Middle frontal gyrus (tissue), 1 donor: ENCODE measurements around the gene MRPS12.
"Not testable (repeated sequence)": the region's sequence is repeated elsewhere in the genome, so short reads cannot be mapped to it uniquely, and the experiment has no call there.

ENCODE experiments used
- DNase-seq: peaks from one replicate; pipeline ENCODE4 v3.0.0-alpha.2; 2015; ENCODE audit warnings: low spot score; ENCODE audit errors: extremely low spot score

Gene MRPS12

DNA sequence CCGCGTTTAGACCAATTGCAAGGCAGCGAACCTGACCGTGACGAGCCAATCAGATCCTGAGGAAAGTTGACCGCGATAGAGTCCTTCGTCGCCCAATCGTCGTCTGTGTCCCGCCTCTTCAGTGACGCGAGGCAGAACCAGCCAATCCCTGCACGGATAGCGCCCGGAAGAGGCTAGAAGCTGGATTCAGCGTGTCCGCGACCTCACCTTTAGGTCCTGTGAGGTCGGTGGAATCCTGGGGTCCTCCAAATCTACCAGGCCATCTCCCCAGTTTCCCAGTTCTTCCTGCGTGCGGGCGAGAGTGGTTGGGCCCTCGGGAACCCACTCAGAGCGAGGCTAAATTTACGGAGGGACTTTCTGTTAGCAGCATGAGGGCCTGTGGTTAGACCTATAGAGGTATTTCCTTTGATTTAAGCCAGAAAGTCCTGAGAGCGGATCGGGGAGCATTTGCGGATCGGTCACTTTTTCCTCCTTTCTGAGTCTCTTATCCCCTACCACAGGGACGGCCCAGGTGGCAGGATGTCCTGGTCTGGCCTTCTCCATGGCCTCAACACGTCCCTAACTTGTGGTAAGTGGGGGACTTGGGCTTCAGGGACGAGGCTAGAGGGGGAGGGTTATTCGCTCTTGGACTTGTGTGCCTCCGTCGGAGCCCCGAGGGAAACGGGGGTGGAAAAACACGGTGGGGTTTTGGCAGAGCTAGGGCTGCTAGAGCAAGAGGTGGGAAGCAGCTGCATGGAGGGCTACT is at the start of gene MRPS12:
Gene MRPS12 (plus strand): TSS at position 169 of the 745 bp plus-strand sequence. CDS start 351 bp downstream, at position 520.
- peak; percentile 98 for DNase-seq

DNA sequence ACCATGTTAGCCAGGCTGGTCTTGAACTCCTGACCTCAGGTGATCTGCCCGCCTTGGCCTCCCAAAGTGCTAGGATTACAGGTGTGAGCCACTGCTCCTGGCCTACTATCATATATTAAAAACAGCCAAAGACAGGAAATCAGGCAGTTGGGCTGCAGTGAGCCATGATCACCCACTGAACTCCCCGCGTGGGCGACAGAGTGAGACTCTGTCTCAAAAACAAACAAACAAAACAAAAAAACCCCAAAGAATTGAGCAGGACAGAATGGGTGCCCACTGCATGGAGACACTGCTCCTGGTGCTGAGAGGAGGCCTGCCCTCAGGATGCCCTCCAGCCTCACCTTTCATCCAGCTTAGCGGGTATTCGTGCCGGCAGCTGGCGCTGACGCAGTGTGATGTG is 47.5 kb upstream of the MRPS12 start:
- DNase-seq = no peak

DNA sequence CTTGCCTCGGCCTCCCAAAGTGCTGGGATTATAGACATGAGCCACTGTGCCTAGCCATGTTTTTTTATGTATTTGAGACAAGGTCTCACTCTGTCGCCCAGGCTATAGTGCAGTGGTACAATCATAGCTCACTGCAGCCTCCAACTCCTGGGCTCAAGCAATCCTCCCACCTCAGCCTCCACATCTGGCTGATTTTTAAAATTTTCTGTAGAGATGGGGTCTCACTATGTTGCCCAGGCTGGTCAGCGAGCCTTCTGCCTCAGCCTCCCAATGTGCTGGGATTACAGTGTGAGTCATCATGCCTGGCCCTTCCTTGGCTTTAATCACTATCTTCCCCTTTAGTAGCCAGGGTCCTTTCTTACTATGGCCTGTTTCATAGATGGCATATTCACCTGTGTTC is 46.1 kb upstream of the MRPS12 start:
- DNase-seq = not testable (repeated sequence)

DNA sequence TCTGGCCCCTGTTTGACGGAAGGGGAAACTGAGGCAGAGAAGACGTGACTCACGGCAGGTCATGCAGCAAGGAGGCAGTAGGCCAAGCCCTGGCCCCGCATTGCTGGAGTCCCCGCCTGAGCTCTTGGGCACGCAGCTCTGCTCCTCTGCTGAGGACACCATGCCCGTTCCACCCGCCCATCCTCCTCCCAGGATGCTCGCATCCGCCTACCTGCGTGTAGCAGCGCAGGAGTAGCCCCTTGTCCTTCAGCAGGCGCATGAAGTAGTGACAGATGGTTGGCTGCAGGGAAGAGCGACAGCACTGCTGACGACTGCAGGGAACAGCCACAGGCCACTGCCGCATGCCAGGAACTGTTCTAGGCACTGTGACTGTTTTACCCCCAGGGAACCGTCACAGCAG is 41.9 kb upstream of the MRPS12 start:
- DNase-seq = no peak

DNA sequence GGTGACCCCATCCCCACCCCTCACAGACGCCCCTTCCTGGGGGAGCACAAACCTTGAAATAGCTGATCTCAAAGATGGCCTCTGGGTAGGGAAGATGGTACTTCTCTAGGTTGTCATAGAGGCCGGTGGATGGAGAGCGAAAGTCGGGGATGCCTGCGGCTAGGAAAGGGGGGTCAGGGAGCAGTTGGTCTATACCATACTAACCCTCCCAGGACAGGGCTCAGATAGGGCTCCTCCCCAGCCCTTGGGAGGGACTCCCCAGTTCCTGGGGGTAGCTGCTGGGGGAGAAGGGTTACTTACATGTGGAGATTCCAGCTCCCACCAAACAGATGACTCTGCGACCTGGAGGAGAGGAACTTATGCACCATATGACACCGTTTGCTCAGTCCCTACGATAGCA is 40.9 kb upstream of the MRPS12 start:
- no peak for DNase-seq

DNA sequence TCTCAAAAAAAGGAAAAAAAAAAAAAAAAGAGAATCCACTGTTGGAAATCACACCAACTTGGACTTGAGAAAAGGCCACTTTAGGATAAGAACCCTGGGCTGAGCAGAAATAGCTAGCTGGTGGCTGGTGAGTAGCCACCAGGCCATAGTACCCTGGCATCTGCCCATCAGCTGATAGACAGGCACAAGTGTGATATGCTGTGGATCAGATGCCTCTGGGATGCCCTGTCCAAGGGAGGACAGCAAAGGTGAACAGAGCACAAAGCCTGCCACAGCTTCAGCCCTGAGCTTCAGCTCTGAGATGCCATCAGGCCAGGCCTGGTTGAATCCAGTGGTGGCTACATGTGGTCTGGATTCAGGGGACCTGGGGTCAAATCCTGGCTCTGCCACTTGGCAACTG is 40.1 kb upstream of the MRPS12 start:
- DNase-seq = no peak

DNA sequence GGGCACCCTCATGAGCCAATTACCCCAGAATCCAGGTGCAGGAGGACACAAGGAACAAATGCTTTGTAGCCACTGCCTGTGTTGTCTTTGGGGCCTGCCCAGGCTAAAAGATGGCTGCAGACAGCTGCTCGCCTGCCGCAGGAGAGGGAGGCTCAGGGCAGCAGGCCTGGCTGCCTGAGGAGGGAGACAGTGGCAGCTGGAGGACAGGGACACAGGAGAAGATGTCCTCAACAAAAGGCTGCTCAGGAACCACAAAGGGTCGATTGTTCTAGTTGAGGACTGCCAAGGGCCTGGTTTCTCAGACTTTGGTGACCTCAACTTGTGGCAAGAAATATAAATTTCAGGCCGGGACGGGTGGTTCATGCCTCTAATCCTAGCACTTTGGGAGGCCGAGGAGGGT is 39.0 kb upstream of the MRPS12 start:
- peak; percentile 40 for DNase-seq

DNA sequence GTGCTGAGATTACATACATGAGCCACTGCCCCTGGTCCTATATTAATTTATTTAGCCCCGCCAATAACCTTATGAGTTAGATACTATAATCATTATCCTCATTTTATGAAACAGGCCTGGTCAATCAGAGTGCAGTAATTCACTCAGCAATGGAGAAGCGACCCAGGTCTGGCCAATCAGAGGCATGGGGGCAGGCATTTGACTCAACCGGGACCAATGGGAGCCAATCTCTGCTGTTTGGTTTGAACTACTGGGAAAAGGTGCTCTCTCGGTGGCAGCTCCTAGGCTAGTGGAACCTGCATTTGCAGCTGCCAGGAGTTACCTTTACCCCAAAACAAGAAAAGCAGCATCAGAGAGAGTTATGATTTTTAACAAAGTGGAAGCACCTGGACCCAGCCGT is 37.9 kb upstream of the MRPS12 start:
- DNase-seq = no peak

DNA sequence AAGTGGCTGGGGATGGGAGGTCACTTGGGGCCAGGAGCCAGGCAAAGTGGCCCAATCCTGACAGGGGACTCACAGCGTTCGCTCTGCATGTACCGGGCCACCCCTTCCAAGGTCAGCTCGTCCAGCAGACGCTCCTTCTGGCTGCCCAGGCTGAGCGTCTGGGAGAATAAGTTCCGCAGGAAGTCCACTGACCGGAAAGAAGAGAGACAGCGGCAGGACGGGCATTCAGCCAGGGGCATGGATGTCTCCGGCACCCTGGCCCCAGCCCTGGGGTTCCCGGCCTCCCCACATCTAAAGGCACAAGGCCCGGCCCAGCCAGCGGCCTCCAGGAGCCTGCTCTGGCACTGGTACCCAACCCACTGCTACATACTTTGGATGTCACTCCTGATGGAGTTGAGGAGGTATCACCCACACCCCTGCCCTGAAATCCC is 37.4 kb upstream of the MRPS12 start:
- DNase-seq = no peak

DNA sequence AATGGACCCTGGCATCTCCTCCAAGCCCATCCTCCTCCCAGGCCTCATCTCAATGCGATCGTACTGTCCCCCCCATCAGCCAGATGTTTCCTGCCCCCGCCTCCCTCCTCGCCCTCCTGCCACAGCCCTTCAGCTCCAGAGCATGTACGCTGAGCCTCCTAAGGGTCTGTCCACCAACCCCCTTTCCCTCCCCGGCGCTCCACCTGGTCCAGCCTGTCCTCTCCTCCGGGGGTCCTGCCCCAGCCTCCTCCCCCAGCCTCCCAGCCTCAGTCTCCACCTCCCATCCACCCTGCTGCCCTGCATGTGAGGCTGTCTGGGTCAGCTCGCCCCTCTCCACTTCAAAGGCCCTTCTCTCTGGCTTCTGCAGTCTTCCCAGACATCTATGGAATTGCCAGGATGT is 35.8 kb upstream of the MRPS12 start:
- DNase-seq = no peak

DNA sequence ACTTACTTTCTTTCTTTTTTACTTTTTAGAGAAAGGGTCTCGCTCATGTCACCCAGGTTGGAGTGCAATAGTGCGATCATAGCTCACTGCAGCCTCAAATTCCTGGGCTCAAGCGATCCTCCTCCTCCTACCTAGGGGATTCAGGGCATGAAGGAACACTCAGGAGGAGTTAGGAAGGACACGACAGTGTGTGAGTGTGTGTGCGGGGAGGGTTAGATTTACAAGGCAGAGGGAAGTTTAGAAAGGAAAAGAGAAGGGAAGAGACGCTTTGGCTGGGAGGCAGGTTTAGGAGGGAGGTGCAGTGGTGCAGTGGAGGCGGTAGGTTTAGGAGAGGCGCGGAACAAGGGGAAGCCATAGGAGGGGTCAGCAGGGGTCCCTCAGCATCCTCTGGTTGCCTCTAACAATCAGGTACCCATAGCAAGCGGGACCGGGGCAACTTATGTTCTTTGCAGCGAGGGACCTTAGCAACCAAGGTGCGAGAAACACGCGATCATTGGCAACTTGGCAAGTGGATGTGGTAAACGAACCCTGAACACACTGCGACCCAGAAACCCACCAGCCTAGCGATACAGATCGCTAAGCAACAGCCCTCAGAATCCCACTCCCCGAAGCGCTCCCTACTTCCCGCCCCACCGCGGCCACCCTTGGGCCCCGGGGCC is 31.8 kb upstream of the MRPS12 start:
- DNase-seq = no peak

DNA sequence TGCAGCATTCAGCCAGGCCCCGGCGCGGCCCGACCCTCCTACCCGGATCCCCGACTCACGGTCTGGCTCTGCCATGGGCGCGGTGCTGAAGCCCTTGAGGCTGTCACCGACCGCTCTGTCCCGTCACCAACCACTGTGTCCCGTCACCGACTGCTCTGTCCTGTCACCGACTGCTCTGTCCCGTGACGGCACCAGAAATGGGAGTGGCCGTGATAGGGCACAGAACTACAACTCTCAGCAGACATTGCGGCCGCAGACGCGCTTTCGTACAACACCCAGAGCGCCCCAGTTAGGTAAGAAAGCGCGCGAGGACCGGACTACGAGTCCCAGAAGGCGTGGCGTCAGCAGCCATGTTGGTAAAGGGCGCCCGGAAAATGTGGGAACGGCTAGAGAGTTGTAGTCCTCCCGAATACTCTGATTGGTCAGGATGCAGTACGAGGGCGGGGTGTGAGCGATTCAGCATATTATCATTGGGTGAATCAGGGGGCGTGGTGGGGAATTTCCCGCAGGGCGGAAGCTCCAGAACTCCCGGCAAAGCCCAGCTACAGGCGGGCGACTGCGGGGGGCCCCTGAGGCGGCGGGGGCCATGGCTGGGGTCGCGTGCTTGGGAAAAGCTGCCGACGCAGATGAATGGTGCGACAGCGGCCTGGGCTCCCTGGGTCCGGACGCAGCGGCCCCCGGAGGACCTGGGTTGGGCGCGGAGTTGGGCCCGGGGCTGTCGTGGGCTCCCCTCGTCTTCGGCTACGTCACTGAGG is 31.1 kb upstream of the MRPS12 start, which contains the start of the genes NFKBIB and SIRT2:
Gene NFKBIB (plus strand): TSS at position 523 of the 755 bp plus-strand sequence. CDS start 64 bp downstream, at position 587.
Gene SIRT2 (minus strand): TSS at position 172 of the 755 bp plus-strand sequence. CDS start 97 bp downstream, at position 75.
- peak; percentile 100 for DNase-seq

DNA sequence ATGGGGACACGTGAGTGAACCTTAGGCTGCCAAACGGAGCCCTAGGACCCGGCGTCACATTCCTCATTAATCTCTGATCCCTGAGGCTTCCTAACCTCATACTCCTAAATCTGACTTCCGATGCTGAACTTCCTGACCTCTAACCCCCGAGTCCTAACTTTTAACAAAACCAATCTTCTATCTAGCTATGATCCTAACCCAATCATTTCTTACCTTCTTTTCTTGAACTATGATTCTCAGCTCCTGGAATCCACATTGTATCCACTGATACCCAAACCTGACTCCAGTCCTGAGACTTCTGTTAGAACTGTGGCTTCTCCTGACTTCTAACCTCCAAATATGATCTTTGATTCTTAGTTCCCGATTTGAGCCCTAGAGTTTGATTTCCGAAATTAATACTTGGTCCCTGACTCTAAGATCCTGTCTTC is 30.5 kb upstream of the MRPS12 start:
- DNase-seq = peak; percentile 44

DNA sequence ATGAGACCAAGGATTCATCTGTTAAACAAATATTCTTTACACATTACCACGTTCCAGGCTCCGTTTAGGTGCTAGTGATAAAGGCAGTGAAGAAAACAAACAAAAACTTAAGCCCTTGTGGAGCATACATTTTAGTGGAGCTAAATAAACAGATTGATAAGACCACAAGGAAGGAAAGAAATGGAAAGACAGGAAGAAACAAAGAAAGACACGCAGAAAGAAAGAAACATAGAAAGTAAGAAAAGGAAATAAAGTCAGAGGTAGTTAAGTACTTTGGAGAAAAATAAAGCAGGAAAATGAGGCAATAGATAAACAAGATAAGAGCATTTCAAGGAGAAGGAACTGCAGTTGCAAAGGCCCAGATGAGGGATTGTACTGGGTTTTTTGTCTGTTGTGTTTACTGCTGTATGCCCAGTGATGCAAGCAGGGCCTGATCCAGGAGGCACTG is 30.0 kb upstream of the MRPS12 start:
- no peak for DNase-seq

DNA sequence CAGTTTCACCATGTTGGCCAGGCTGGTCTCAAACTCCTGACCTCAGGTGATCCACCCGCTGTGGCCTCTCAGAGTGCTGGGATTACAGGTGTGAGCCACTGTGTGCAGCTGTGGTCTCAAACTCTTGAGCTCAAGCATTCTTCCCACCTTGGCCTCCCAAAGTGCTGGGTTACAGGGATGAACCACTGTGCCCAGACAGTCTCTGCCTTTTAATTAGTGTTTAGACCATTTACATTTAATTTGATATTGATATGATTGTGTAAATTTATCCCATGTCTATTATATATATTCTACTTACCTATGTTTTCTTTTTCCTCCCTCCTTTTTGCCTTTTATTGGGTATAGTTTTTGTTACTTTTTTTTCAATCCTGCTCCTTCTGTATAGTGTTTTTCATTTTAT is 29.1 kb upstream of the MRPS12 start:
- no peak for DNase-seq

DNA sequence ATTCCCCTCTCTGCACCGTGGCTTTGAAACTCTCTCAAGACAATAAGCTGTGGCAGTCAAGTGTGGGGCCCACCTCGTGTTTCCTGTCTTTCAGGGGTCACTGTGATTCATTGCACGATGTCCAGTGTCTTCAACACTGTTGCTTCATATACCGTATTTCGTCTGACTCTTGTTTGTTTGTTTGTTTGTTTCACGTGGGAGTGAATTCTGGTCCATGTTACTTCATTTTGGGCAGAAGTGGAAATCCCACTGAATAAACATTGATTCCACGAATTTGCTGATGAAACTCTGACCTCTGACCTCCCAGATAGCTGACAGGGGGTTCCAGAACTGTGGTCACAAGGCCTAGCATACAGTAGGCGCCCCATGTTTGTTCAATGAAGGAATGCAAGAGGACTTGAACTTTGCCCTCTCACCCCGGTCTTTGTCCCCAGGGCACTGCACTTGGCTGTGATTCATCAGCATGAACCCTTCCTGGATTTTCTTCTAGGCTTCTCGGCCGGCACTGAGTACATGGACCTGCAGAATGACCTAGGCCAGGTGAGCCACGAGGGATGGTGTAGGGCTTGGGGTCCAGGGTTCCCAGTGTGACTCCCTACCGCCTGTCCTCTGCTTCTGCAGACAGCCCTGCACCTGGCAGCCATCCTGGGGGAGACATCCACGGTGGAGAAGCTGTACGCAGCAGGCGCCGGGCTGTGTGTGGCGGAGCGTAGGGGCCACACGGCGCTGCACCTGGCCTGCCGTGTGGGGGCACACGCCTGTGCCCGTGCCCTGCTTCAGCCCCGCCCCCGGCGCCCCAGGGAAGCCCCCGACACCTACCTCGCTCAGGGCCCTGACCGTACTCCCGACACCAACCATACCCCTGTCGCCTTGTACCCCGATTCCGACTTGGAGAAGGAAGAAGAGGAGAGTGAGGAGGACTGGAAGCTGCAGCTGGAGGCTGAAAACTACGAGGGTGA is 25.9 kb upstream of the MRPS12 start:
- DNase-seq = no peak

DNA sequence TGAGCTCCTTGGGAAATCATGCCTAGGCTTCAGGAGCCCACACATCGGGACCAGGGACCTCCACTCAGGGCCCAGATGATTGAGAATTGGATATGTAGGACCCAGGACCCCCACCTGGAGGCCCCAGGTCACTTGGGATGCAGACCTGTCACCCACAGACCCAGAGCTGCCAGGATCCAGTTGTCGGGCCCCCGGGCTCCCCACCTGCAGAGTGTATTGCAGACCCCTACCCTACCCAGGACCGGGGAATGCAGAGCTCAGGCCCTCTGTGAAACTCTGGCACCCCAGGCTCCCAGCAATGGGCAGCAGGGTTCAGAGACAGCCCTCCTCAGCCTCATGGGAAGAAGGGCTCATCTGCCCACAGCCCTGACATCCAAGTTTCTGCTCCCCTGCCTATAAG is 25.1 kb upstream of the MRPS12 start:
- DNase-seq = no peak

DNA sequence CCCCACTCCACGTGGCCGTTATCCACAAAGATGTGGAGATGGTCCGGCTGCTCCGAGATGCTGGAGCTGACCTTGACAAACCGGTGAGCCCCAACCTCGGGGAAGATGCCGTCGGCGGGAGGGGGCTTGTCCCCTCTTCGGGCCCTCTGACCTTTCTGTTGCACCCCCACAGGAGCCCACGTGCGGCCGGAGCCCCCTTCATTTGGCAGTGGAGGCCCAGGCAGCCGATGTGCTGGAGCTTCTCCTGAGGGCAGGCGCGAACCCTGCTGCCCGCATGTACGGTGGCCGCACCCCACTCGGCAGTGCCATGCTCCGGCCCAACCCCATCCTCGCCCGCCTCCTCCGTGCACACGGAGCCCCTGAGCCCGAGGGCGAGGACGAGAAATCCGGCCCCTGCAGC is 23.5 kb upstream of the MRPS12 start:
- no peak for DNase-seq

DNA sequence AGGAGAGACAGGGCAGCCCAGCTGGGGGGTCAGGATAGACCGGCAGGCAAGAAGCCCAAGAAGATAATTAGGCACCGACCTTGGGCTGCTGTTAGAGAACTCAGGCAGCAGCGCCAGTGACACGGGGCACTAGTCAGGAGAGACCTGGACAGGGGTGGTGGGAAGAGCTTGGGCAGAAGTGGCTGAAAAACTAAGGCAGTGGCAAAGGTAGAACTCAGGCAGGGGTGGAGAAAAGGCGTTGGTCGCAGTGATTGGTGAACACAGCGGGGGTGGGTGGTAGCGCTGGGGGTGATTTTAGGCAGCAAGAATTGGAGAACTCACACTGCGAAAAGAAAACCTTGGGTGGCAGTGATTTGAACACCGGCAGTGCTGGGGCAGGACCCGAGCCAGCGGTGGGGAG is 23.1 kb upstream of the MRPS12 start:
- DNase-seq = no peak

DNA sequence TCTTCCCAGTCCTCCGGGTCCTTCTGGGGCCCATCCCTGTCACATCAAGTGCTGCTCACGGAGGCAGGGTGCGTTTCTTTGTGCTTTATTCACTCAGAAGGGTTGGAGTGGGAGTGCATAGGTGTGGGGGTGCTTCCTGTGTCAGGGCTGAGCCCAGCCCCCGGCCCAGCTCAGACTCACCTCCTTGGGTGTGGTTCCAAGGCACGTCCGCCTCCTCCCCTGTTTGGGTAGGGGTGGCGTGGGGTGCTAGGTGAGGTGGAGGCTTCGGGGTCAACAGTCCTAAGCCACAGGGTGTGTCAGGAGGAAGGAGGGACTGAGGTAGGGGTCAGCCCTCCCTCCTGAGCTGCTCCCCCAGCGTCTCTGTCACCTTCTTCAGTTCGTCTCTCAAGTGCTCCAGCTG is 21.8 kb upstream of the MRPS12 start:
- DNase-seq = no peak

DNA sequence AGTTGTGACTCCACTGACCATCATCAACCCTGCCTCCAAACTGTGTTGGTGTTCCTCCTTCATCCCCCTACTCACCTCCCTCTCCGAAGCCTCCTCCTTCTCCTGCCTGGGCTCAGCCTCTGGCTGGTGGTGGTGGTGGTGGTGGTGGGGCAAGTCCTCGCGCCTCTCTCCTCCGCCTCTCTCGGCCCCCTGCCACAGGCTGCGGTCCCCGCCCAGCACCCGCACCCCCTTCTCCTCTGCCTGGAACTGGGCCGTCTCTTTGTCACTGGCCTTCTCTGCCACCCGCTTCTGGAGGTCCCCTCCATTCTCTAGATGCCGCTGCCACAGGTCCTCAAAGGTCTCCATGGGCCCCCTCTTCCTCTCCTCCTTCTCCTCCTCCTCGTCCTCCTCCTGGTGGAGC is 20.3 kb upstream of the MRPS12 start:
- no peak for DNase-seq
